ENCODE results near the gene LAMB3.

DNA sequence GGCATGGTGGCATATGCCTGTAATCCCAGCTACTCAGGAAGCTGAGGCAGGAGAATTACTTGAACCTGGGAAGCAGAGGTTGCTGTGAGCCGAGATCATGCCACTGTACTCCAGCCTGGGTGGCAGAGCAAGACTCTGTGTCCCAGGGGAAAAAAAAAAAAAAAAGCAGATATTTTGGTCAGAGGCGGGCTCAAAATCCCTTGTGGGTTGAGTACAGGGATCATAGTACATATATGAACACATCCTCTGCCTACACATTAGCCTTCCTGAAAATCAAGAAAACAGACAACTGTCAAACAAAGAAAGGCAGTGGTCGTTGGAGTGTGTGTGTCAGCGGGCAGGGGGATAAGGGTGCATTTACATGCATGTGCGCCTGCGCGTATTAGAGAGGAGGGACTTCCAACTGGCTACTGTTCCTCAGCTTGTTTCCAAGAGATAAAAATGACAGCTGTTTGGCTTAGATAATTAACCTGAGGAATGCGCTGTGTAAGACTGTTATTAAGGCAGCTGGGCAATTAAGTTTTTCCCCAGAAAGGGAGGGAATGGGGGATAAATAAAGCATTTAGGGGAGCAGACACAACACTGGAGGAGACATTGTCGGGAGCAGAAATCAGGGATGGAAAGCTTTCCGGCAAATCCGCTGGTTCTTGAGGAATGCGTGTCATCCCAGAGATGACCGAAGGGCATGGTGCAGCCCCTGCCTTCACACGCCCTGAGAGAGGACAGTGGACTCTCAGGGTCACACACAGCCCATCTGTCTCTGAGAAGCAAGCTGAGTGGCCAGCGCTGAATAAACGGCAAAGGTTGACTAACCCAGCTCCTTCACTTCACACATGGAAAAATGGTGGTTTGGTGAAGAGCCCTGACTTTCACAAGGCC is 6.4 kb downstream of the LAMB3 start:
- TF ChIP-seq CTCF (conservative IDR thresholded peaks at IDR 0.05) (no peak), EZH2 (IDR thresholded peaks at IDR 0.05; ENCODE audit: low read depth) (no peak)

All from PC-9 (cell line).